ENCODE data around the gene OTP.
"Not testable (repeated sequence)": the region's sequence is repeated elsewhere in the genome, so short reads cannot be mapped to it uniquely, and the experiment has no call there.

Gene OTP

DNA sequence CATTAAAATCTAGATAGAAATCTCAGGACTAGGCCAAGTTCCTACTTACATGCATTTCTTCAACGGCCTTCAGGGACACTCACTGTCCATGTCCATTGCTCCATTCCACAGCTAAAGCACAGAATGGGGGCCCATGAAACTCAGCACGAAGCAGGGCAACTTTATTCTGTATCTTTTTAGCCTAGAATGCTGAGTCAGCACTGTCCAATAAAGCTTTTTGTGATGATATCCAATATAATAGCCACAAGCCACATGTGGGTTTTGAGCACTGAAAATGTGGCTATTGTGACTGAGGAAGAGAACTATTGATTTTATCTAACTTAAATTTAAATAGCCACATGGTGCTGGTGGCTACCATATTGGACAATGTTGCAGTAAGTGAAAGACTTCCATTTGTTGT is 21.6 kb downstream of the OTP start:
- Histone ChIP-seq H2AFZ (ENCODE audit: low read depth, low read length) (no peak overlapping the region), H2BK5ac (ENCODE audit: low read depth, low read length, poor library complexity, severe bottlenecking) (no peak overlapping the region), H2BK12ac (ENCODE audit: low read length in 2 of 2) (no peak overlapping the region), H4K91ac (ENCODE audit: low read length) (no peak overlapping the region), H3K14ac (ENCODE audit: low read length in 2 of 2) (no peak overlapping the region), H2BK15ac (ENCODE audit: low read depth, poor library complexity, severe bottlenecking) (no peak overlapping the region), H3K4ac (ENCODE audit: low read depth in 1 of 2, low read length in 2 of 2) (no peak overlapping the region), H3K9ac (ENCODE audit: low read length) (no peak overlapping the region), H3K9me3 (ENCODE audit: control insufficient read depth, low read length) (no peaks in the 10 kb centered on the region), H3K27ac (ENCODE audit: low read length, poor library complexity, severe bottlenecking) (no peak overlapping the region), H3K4me3 (ENCODE audit: insufficient read depth in 1 of 2, low read depth in 1 of 2, low read length in 2 of 2) (no peak overlapping the region), H3K79me1 (replicated peaks; ENCODE audit: low read length, poor library complexity, severe bottlenecking) (no peaks in the 10 kb centered on the region), H2BK120ac (ENCODE audit: low read depth, low read length) (no peak overlapping the region), H2AK5ac (ENCODE audit: low read length, severe bottlenecking) (no peak overlapping the region), H3K36me3 (ENCODE audit: control insufficient read depth in 1 of 2, insufficient read depth in 2 of 2, low read depth in 1 of 2, low read length in 2 of 2) (no peaks in the 10 kb centered on the region), H4K8ac (ENCODE audit: low read length) (no peak overlapping the region), H3K4me1 (ENCODE audit: control insufficient read depth, insufficient read depth, low read depth, low read length) (no peaks in the 10 kb centered on the region), H3K27me3 (ENCODE audit: control insufficient read depth in 1 of 2, insufficient read depth in 1 of 2, low read length in 2 of 2) (peaks cover 26 to 32% of the 10 kb centered on the region in 2 experiments), H3K18ac (ENCODE audit: low read depth in 1 of 2, low read length in 2 of 2) (no peak overlapping the region), H3K4me2 (ENCODE audit: low read length, poor library complexity, severe bottlenecking) (no peak overlapping the region), H3K23ac (ENCODE audit: low read length in 2 of 2) (no peak overlapping the region)
- DNase-seq = no peak
- 58% methylated on average over 1 of the region's 2 CpGs for WGBS

DNA sequence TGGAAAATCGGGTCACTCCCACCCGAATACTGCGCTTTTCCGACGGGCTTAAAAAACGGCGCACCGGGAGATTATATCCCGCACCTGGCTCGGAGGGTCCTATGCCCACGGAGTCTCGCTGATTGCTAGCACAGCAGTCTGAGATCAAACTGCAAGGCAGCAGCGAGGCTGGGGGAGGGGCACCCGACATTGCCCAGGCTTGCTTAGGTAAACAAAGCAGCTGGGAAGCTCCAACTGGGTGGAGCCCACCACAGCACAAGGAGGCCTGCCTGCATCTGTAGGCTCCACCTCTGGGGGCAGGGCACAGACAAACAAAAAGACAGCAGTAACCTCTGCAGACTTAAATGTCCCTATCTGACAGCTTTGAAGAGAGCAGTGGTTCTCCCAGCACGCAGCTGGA is 29.6 kb downstream of the OTP start:
- not testable (repeated sequence) for H3K4me1 ChIP-seq (ENCODE audit: control insufficient read depth, insufficient read depth, low read depth, low read length); H3K9ac ChIP-seq (ENCODE audit: low read length); DNase-seq; H2AK5ac ChIP-seq (ENCODE audit: low read length, severe bottlenecking); H3K4ac ChIP-seq (ENCODE audit: low read depth in 1 of 2, low read length in 2 of 2); H3K4me2 ChIP-seq (ENCODE audit: low read length, poor library complexity, severe bottlenecking); H3K23ac ChIP-seq (ENCODE audit: low read length in 2 of 2); H3K4me3 ChIP-seq (ENCODE audit: insufficient read depth in 1 of 2, low read depth in 1 of 2, low read length in 2 of 2); H3K9me3 ChIP-seq (ENCODE audit: control insufficient read depth, low read length); H2BK120ac ChIP-seq (ENCODE audit: low read depth, low read length); H3K36me3 ChIP-seq (ENCODE audit: control insufficient read depth in 1 of 2, insufficient read depth in 2 of 2, low read depth in 1 of 2, low read length in 2 of 2); H3K27ac ChIP-seq (ENCODE audit: low read length, poor library complexity, severe bottlenecking); H3K79me1 ChIP-seq (replicated peaks; ENCODE audit: low read length, poor library complexity, severe bottlenecking); H3K18ac ChIP-seq (ENCODE audit: low read depth in 1 of 2, low read length in 2 of 2); H4K91ac ChIP-seq (ENCODE audit: low read length); H2BK5ac ChIP-seq (ENCODE audit: low read depth, low read length, poor library complexity, severe bottlenecking); H3K14ac ChIP-seq (ENCODE audit: low read length in 2 of 2); H2AFZ ChIP-seq (ENCODE audit: low read depth, low read length); H2BK15ac ChIP-seq (ENCODE audit: low read depth, poor library complexity, severe bottlenecking); H4K8ac ChIP-seq (ENCODE audit: low read length); H2BK12ac ChIP-seq (ENCODE audit: low read length in 2 of 2)
- WGBS = 95% methylated on average over 14 of the region's 15 CpGs
- H3K27me3 ChIP-seq (ENCODE audit: control insufficient read depth in 1 of 2, insufficient read depth in 1 of 2, low read length in 2 of 2) = peaks cover 3 to 16% of the 10 kb centered on the region in 2 experiments

DNA sequence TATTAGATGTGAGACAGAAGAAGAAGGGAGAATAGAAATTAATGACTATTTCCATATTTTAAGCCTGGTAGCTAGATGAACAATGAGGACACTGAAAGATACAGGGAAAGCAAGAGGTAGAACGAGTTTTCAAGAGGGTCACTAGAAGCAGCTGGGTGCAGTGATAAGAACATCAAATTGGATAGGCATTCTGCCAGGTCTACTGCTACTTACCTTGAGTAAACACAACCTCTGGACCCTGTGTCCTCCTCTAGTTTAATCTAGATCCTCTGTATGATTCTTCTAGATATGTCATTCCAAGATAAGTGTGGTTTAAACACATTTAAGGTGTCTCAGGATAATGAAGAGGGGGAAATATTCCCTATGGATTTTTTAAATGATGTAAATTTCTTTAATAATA is 31.2 kb downstream of the OTP start:
- Histone ChIP-seq H3K9ac (ENCODE audit: low read length) (no peak overlapping the region), H4K8ac (ENCODE audit: low read length) (no peak overlapping the region), H3K4me3 (ENCODE audit: insufficient read depth in 1 of 2, low read depth in 1 of 2, low read length in 2 of 2) (no peak overlapping the region), H2AFZ (ENCODE audit: low read depth, low read length) (no peak overlapping the region), H3K27me3 (ENCODE audit: control insufficient read depth in 1 of 2, insufficient read depth in 1 of 2, low read length in 2 of 2) (peaks cover 3 to 16% of the 10 kb centered on the region in 2 experiments), H4K91ac (ENCODE audit: low read length) (no peak overlapping the region), H3K18ac (ENCODE audit: low read depth in 1 of 2, low read length in 2 of 2) (no peak overlapping the region), H3K14ac (ENCODE audit: low read length in 2 of 2) (no peak overlapping the region), H2BK15ac (ENCODE audit: low read depth, poor library complexity, severe bottlenecking) (no peak overlapping the region), H3K4ac (ENCODE audit: low read depth in 1 of 2, low read length in 2 of 2) (no peak overlapping the region), H2BK12ac (ENCODE audit: low read length in 2 of 2) (no peak overlapping the region), H3K23ac (ENCODE audit: low read length in 2 of 2) (no peak overlapping the region), H3K4me2 (ENCODE audit: low read length, poor library complexity, severe bottlenecking) (no peak overlapping the region), H3K36me3 (ENCODE audit: control insufficient read depth in 1 of 2, insufficient read depth in 2 of 2, low read depth in 1 of 2, low read length in 2 of 2) (no peaks in the 10 kb centered on the region), H3K9me3 (ENCODE audit: control insufficient read depth, low read length) (no peaks in the 10 kb centered on the region), H3K27ac (ENCODE audit: low read length, poor library complexity, severe bottlenecking) (no peak overlapping the region), H3K4me1 (ENCODE audit: control insufficient read depth, insufficient read depth, low read depth, low read length) (no peaks in the 10 kb centered on the region), H2BK5ac (ENCODE audit: low read depth, low read length, poor library complexity, severe bottlenecking) (no peak overlapping the region), H2BK120ac (ENCODE audit: low read depth, low read length) (no peak overlapping the region), H2AK5ac (ENCODE audit: low read length, severe bottlenecking) (no peak overlapping the region), H3K79me1 (replicated peaks; ENCODE audit: low read length, poor library complexity, severe bottlenecking) (no peaks in the 10 kb centered on the region)
- WGBS = 57% methylated on average over 1 of the region's 1 CpG
- no peak for DNase-seq

DNA sequence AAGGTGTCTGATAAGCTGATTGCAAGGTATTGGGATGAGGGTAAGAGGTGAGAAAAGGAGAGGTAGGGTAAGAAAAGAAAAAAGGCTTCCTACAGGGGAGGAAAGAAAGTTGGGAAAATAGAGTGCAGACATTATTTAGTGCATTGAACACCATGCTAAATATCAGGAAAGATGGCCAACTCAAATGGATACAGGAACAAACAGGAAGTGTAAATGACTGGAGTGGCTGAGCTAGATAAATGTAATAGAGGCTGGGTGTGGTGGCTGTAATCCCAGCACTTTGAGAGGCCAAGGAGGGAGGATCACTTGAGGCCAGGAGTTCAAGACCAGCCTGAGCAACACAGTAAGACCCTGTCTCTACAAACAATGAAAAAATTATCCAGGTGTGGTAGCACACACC is 32.2 kb downstream of the OTP start:
- no peak overlapping the region for H3K9ac ChIP-seq (ENCODE audit: low read length)
- no peak overlapping the region for H3K18ac ChIP-seq (ENCODE audit: low read depth in 1 of 2, low read length in 2 of 2)
- H3K79me1 ChIP-seq (replicated peaks; ENCODE audit: low read length, poor library complexity, severe bottlenecking) = no peaks in the 10 kb centered on the region
- H3K27me3 ChIP-seq (ENCODE audit: control insufficient read depth in 1 of 2, insufficient read depth in 1 of 2, low read length in 2 of 2) = peaks cover 6 to 16% of the 10 kb centered on the region in 2 experiments
- no peaks in the 10 kb centered on the region for H3K9me3 ChIP-seq (ENCODE audit: control insufficient read depth, low read length)
- H2AK5ac ChIP-seq (ENCODE audit: low read length, severe bottlenecking) = no peak overlapping the region
- no peak overlapping the region for H3K14ac ChIP-seq (ENCODE audit: low read length in 2 of 2)
- H3K4ac ChIP-seq (ENCODE audit: low read depth in 1 of 2, low read length in 2 of 2) = no peak overlapping the region
- H2BK15ac ChIP-seq (ENCODE audit: low read depth, poor library complexity, severe bottlenecking) = no peak overlapping the region
- no peak overlapping the region for H2BK12ac ChIP-seq (ENCODE audit: low read length in 2 of 2)
- no peak overlapping the region for H3K23ac ChIP-seq (ENCODE audit: low read length in 2 of 2)
- H3K4me2 ChIP-seq (ENCODE audit: low read length, poor library complexity, severe bottlenecking) = no peak overlapping the region
- no peak overlapping the region for H2AFZ ChIP-seq (ENCODE audit: low read depth, low read length)
- no peaks in the 10 kb centered on the region for H3K4me1 ChIP-seq (ENCODE audit: control insufficient read depth, insufficient read depth, low read depth, low read length)
- DNase-seq = no peak
- H3K27ac ChIP-seq (ENCODE audit: low read length, poor library complexity, severe bottlenecking) = no peak overlapping the region
- no peak overlapping the region for H3K4me3 ChIP-seq (ENCODE audit: insufficient read depth in 1 of 2, low read depth in 1 of 2, low read length in 2 of 2)
- no peak overlapping the region for H4K8ac ChIP-seq (ENCODE audit: low read length)
- H2BK120ac ChIP-seq (ENCODE audit: low read depth, low read length) = no peak overlapping the region
- no peak overlapping the region for H2BK5ac ChIP-seq (ENCODE audit: low read depth, low read length, poor library complexity, severe bottlenecking)
- no peaks in the 10 kb centered on the region for H3K36me3 ChIP-seq (ENCODE audit: control insufficient read depth in 1 of 2, insufficient read depth in 2 of 2, low read depth in 1 of 2, low read length in 2 of 2)
- no peak overlapping the region for H4K91ac ChIP-seq (ENCODE audit: low read length)
